HepG2 (cell line): ENCODE measurements around the gene NEDD8. TPM values are rescaled to one million over a fixed set of nuclear protein-coding genes. Genes with fewer than 3 reads are reported as not detected.

Experiments
- HMG20B ChIP-seq: conservative IDR thresholded peaks from 2 replicates; pipeline ENCODE4 v1.6.1; 2016; ENCODE audit warnings: missing genetic modification reagents, missing compliant biosample characterization
- IKZF5 ChIP-seq: IDR thresholded peaks from 2 replicates; pipeline ENCODE4 v1.6.1; 2018; ENCODE audit warnings: missing genetic modification reagents, mild to moderate bottlenecking, missing compliant biosample characterization
- NFAT5 ChIP-seq: sonication (generic); formaldehyde crosslinking; IDR thresholded peaks from 2 replicates; pipeline ENCODE4 v1.4.0; 2020; ENCODE audit warnings: missing genetic modification reagents
- NFIC ChIP-seq: IDR thresholded peaks from 2 replicates; pipeline ENCODE4 v1.6.1; 2012; ENCODE audit warnings: mild to moderate bottlenecking, low read length, inconsistent platforms
- NFKB2 ChIP-seq: sonication (generic); formaldehyde crosslinking; IDR thresholded peaks from 2 replicates; pipeline ENCODE4 v1.4.0; 2020; ENCODE audit warnings: missing genetic modification reagents, borderline replicate concordance
- YEATS4 ChIP-seq: sonication (generic); formaldehyde crosslinking; IDR thresholded peaks from 2 replicates; pipeline ENCODE4 v1.4.0; 2020; ENCODE audit warnings: missing genetic modification reagents, borderline replicate concordance
- ZFP36L2 ChIP-seq: sonication (generic); formaldehyde crosslinking; IDR thresholded peaks from 2 replicates; pipeline ENCODE4 v1.4.0; 2020; ENCODE audit warnings: missing genetic modification reagents
- ZNF280B ChIP-seq: sonication (generic); formaldehyde crosslinking; IDR thresholded peaks from 2 replicates; pipeline ENCODE4 v1.5.0; 2020; ENCODE audit warnings: missing genetic modification reagents, mild to moderate bottlenecking, borderline replicate concordance
- ZNF296 ChIP-seq: sonication (generic); formaldehyde crosslinking; conservative IDR thresholded peaks from 2 replicates; pipeline ENCODE4 v1.5.0; 2020; ENCODE audit warnings: mild to moderate bottlenecking, missing genetic modification reagents
- ZNF510 ChIP-seq: sonication (generic); formaldehyde crosslinking; IDR thresholded peaks from 2 replicates; pipeline ENCODE4 v1.4.0; 2020; ENCODE audit warnings: low read depth, mild to moderate bottlenecking, missing genetic modification reagents
- ZNF746 ChIP-seq: sonication (generic); formaldehyde crosslinking; IDR thresholded peaks from 2 replicates; pipeline ENCODE4 v1.8.0; 2022; ENCODE audit warnings: mild to moderate bottlenecking, missing genetic modification reagents
- ZSCAN25 ChIP-seq: sonication (generic); formaldehyde crosslinking; IDR thresholded peaks from 2 replicates; pipeline ENCODE4 v1.8.0; 2022; ENCODE audit warnings: mild to moderate bottlenecking, missing genetic modification reagents
- ZSCAN9 ChIP-seq: IDR thresholded peaks from 2 replicates; pipeline ENCODE4 v1.6.1; 2016; ENCODE audit warnings: borderline replicate concordance
- polyA plus RNA-seq, 8 experiments: library from polyadenylated mRNA; depleted of rRNA in 3 of 8; stranded (reverse) in 7 of 8; unstranded in 1 of 8; fragments of >200 nt; fragmentation: Illumina TruSeq in 4 of 8; extraction: Trizol in 4 of 8; gene quantifications; 2 replicates each; pipeline versions ENCODE4 v1.2.1 to v1.2.3, GENCODE V29; 2011 to 2016; ENCODE audit warnings: low read depth in 4 of 8, missing spikeins in 1 of 8, mixed read lengths in 1 of 8; ENCODE audit not compliant: insufficient read depth in 1 of 8
- total RNA-seq, 5 experiments: library from RNA; depleted of rRNA; stranded (reverse); fragments of >200 nt; fragmentation: Illumina TruSeq; extraction: Trizol; gene quantifications; 2 replicates each; pipeline ENCODE4 v1.2.3, GENCODE V29; 2016; ENCODE audit warnings: low read depth in 1 of 5
- TF ChIP-seq, protein P1 (sequence below): sonication (generic); formaldehyde crosslinking; conservative IDR thresholded peaks from 2 replicates; pipeline ENCODE4 v1.8.0; 2022; ENCODE audit warnings: mild to moderate bottlenecking, moderate library complexity, missing genetic modification reagents
- TF ChIP-seq, protein P2 (sequence below): sonication (generic); formaldehyde crosslinking; IDR thresholded peaks from 2 replicates; pipeline ENCODE4 v1.8.0; 2022; ENCODE audit warnings: mild to moderate bottlenecking, missing genetic modification reagents; ENCODE audit not compliant: insufficient replicate concordance

NEDD8 gene
- total and polyA plus RNA-seq, 2 of the 13 experiments (the other 11 are each of a cell fraction or from before 2014, with no cell fraction given): 535 to 713 TPM

GRCh38 chr14:24188251-24189058 lies 43.7 kb downstream of the NEDD8 start, which contains the start of gene IPO4 (continued):
- TF ChIP-seq, protein P1, sequence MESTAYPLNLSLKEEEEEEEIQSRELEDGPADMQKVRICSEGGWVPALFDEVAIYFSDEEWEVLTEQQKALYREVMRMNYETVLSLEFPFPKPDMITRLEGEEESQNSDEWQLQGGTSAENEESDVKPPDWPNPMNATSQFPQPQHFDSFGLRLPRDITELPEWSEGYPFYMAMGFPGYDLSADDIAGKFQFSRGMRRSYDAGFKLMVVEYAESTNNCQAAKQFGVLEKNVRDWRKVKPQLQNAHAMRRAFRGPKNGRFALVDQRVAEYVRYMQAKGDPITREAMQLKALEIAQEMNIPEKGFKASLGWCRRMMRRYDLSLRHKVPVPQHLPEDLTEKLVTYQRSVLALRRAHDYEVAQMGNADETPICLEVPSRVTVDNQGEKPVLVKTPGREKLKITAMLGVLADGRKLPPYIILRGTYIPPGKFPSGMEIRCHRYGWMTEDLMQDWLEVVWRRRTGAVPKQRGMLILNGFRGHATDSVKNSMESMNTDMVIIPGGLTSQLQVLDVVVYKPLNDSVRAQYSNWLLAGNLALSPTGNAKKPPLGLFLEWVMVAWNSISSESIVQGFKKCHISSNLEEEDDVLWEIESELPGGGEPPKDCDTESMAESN (CRISPR knock-in tag): peak; percentile 98
- no peak for TF ChIP-seq ZNF296 (CRISPR knock-in tag)
- peak; percentile 100 for TF ChIP-seq YEATS4
- TF ChIP-seq IKZF5 (CRISPR knock-in tag): peak; percentile 99
- TF ChIP-seq ZNF280B (CRISPR knock-in tag): peak; percentile 99
- TF ChIP-seq NFKB2: peak; percentile 94
- TF ChIP-seq NFIC: no peak
- peak; percentile 85 for TF ChIP-seq ZFP36L2 (CRISPR knock-in tag)
- peak; percentile 79 for TF ChIP-seq HMG20B (CRISPR knock-in tag)
- TF ChIP-seq ZNF510 (CRISPR knock-in tag): peak; percentile 71; the same call in 1 of the 2 replicates
- no peak for TF ChIP-seq ZNF746
- peak; percentile 89 for TF ChIP-seq NFAT5 (CRISPR knock-in tag)
- peak; percentile 93 for TF ChIP-seq ZSCAN25 (CRISPR knock-in tag)
- TF ChIP-seq, protein P2, sequence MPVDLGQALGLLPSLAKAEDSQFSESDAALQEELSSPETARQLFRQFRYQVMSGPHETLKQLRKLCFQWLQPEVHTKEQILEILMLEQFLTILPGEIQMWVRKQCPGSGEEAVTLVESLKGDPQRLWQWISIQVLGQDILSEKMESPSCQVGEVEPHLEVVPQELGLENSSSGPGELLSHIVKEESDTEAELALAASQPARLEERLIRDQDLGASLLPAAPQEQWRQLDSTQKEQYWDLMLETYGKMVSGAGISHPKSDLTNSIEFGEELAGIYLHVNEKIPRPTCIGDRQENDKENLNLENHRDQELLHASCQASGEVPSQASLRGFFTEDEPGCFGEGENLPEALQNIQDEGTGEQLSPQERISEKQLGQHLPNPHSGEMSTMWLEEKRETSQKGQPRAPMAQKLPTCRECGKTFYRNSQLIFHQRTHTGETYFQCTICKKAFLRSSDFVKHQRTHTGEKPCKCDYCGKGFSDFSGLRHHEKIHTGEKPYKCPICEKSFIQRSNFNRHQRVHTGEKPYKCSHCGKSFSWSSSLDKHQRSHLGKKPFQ (CRISPR knock-in tag): peak; percentile 92
- TF ChIP-seq ZSCAN9 (CRISPR knock-in tag): peak; percentile 95
